ENCODE data around the gene OXLD1. TPM values are rescaled to one million over a fixed set of nuclear protein-coding genes. Genes with fewer than 3 reads are reported as not detected.
A peak's percentile ranks its signal among the peaks of the same experiment; 100 is the strongest.

Gene OXLD1
- total RNA-seq, 1 donor from 2014 or later: 43.0 TPM

DNA sequence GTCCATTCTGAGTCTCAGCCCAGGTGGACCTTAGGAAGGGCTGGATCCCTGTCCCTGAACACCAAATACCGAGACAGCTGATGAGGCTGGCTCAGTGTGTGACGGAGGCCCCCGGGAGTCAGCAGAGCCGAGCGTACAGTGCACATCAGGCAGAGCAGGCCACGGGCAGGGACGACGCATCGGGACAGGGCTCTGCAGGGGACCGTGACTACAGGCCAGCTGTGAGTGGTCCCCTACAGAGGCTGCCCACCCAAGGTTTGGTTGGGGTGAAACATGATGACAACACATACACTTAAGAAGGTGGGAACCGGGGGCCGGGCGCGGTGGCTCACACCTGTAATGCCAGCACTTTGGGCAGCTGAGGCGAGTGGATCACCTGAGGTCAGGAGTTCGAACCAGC is 6.5 kb upstream of the OXLD1 start:
- TF ChIP-seq POLR2AphosphoS5 (IDR thresholded peaks at IDR 0.05; ENCODE audit: insufficient read depth in 1 of 2, low read depth in 1 of 2) (no peak), POLR2A (IDR thresholded peaks at IDR 0.05) (no peak)
- TF ChIP-seq, protein P1, sequence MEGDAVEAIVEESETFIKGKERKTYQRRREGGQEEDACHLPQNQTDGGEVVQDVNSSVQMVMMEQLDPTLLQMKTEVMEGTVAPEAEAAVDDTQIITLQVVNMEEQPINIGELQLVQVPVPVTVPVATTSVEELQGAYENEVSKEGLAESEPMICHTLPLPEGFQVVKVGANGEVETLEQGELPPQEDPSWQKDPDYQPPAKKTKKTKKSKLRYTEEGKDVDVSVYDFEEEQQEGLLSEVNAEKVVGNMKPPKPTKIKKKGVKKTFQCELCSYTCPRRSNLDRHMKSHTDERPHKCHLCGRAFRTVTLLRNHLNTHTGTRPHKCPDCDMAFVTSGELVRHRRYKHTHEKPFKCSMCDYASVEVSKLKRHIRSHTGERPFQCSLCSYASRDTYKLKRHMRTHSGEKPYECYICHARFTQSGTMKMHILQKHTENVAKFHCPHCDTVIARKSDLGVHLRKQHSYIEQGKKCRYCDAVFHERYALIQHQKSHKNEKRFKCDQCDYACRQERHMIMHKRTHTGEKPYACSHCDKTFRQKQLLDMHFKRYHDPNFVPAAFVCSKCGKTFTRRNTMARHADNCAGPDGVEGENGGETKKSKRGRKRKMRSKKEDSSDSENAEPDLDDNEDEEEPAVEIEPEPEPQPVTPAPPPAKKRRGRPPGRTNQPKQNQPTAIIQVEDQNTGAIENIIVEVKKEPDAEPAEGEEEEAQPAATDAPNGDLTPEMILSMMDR (IDR thresholded peaks at IDR 0.05): no peak
- Histone ChIP-seq H3K36me3 (peaks cover 0 to 44% of the 10 kb centered on the region in 2 donors), H3K27me3 (no peaks in the 10 kb centered on the region), H3K4me1 (peaks cover 4% of the 10 kb centered on the region), H3K27ac (no peak overlapping the region), H3K9me3 (no peaks in the 10 kb centered on the region), H3K4me3 (no peak overlapping the region)
- DNase-seq (ENCODE audit: extremely low spot score in 2 of 2): no peak
- intact Hi-C loops (cut with DNase I): no loop called here

DNA sequence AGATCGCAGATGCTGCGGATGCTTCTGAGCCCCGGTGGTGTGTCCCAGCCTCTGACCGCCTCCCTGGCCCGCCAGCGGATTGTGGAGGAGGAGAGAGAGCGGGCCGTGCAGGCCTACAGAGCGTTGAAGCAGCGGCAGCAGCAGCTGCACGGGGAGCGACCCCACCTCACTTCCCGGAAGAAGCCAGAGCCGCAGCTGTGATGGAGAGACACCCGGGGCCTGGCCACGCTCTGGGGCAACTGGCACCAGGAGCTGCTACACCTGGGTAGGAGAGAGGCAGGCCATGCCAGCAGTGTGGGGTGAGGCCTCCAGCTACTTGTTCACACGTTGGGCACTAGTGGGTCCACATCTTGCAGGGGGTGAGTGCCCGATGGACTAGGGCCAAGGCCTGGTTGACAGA is 6.1 kb upstream of the OXLD1 start:
- Histone ChIP-seq H3K4me3 (no peak overlapping the region), H3K4me1 (peaks cover 8% of the 10 kb centered on the region), H3K27me3 (no peaks in the 10 kb centered on the region), H3K27ac (no peak overlapping the region), H3K36me3 (peaks cover 0 to 44% of the 10 kb centered on the region in 2 donors), H3K9me3 (no peaks in the 10 kb centered on the region)
- intact Hi-C loops (cut with DNase I): no loop called here
- TF ChIP-seq POLR2A (IDR thresholded peaks at IDR 0.05): no peak
- TF ChIP-seq, protein P1 (IDR thresholded peaks at IDR 0.05): no peak
- TF ChIP-seq POLR2AphosphoS5 (IDR thresholded peaks at IDR 0.05; ENCODE audit: insufficient read depth in 1 of 2, low read depth in 1 of 2): no peak
- DNase-seq (ENCODE audit: extremely low spot score in 2 of 2): no peak

DNA sequence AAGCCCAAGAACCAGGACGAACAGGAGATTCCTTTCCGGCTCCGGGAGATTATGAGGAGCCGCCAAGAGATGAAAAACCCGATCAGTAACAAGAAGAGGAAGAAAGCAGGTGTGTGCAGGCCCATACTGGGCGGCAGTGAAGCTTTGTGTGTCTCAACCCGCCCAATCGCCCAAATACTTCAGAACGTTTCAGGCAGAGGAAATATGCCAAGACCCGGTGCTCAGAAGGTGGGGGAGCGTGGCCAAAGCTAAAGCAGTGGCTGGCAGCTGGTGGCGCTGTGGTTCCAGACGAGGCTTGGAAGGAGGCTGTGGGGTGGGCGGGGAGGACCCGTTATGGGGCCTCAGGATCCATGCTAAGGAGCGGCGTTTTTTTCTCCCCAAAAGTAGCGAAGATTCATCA is 1.3 kb upstream of the OXLD1 start:
- Histone ChIP-seq H3K4me3 (peak overlapping the region; percentile 99), H3K27ac (no peak overlapping the region), H3K36me3 (peaks cover 0 to 39% of the 10 kb centered on the region in 2 donors), H3K27me3 (no peaks in the 10 kb centered on the region), H3K9me3 (no peaks in the 10 kb centered on the region), H3K4me1 (peaks cover 29% of the 10 kb centered on the region)
- intact Hi-C loops (cut with DNase I): no loop called here
- no peak for TF ChIP-seq POLR2A (IDR thresholded peaks at IDR 0.05)
- TF ChIP-seq, protein P1 (IDR thresholded peaks at IDR 0.05): no peak
- peak in 1 of 2 donors; percentile 36 for TF ChIP-seq POLR2AphosphoS5 (IDR thresholded peaks at IDR 0.05; ENCODE audit: insufficient read depth in 1 of 2, low read depth in 1 of 2)
- DNase-seq (ENCODE audit: extremely low spot score in 2 of 2): no peak

DNA sequence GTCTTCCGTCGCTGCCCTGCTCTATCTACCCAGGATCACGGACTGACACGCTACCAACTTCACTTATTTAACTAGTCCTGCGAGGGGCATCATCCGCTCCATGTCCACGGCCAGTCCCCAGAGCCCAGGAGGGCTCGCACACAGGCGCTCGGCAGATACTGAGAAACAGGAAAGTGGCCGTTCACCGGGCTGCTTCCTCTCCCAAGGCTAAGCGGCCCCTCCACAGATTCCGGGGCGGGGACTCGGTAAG is 388 bp downstream of the OXLD1 start:
- H3K9me3 ChIP-seq: no peaks in the 10 kb centered on the region
- H3K36me3 ChIP-seq: peaks cover 0 to 22% of the 10 kb centered on the region in 2 donors
- no peak for DNase-seq (ENCODE audit: extremely low spot score in 2 of 2)
- TF ChIP-seq POLR2A (IDR thresholded peaks at IDR 0.05) (no peak), POLR2AphosphoS5 (IDR thresholded peaks at IDR 0.05; ENCODE audit: insufficient read depth in 1 of 2, low read depth in 1 of 2) (no peak)
- TF ChIP-seq, protein P1 (IDR thresholded peaks at IDR 0.05): no peak
- peaks cover 29% of the 10 kb centered on the region for H3K4me1 ChIP-seq
- peak overlapping the region; percentile 99 for H3K4me3 ChIP-seq
- H3K27me3 ChIP-seq: no peaks in the 10 kb centered on the region
- peak overlapping the region; percentile 80 for H3K27ac ChIP-seq
- intact Hi-C loops (cut with DNase I): no loop called here

DNA sequence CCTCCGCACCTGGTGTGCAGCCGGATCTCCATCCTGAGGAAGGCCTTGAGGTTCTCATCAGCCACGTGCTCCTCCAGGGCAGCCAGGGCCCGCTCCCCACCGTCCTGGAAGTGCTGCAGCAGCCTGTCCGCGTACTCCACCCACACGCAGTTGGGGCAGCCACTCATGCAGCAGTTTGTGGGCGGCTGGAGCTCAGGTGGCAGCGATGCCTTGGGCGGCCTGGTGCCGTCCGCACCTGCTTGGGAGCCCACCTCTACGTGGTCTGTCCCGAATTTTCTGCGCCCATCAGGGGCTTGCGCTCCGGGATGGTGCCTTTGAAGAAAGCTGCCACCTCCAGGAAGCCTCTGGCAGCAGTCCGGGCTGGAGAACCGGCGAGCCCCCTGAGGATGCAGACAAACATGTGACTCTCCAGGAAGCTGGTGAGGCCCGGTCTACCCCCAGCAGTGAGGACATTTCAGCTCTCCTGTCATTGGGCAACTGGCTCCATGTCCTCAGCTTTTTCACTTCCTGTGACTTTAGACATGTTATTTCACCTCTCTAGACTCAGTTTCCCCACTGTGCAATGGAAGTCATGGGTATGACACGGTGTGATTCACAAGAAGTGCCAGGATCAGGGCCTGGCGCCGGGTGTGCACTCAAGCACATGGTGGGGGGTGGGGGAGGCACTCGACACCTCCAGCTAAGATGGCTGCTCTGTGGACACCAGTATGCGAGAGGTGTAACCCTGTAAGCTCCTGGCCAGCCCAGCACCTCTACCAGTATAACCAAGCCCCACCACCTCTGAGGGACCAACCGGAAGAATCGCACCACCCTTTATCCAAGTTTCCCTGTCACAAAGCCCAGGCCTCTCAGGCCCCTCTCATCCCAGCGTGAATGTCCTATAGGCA is 957 bp downstream of the OXLD1 start:
- Histone ChIP-seq H3K27me3 (no peaks in the 10 kb centered on the region), H3K36me3 (peaks cover 0 to 16% of the 10 kb centered on the region in 2 donors), H3K27ac (peak overlapping the region; percentile 80), H3K4me1 (peaks cover 29% of the 10 kb centered on the region), H3K9me3 (no peaks in the 10 kb centered on the region), H3K4me3 (peak overlapping the region; percentile 99)
- no peak for TF ChIP-seq POLR2A (IDR thresholded peaks at IDR 0.05)
- TF ChIP-seq, protein P1 (IDR thresholded peaks at IDR 0.05): no peak
- no peak for TF ChIP-seq POLR2AphosphoS5 (IDR thresholded peaks at IDR 0.05; ENCODE audit: insufficient read depth in 1 of 2, low read depth in 1 of 2)
- no peak for DNase-seq (ENCODE audit: extremely low spot score in 2 of 2)
- intact Hi-C loops (cut with DNase I): no loop called here
